GM23338 (cell line): ENCODE results near the gene INTS13.

ENCODE experiments used
- CREB1 ChIP-seq: fragments of 250-450 bp; sonication (Bioruptor Pico); IDR thresholded peaks from 2 replicates; pipeline ENCODE4 v1.5.0; 2020; ENCODE audit warnings: low read depth, mild to moderate bottlenecking, moderate library complexity
- EZH2 ChIP-seq: fragments of 200-600 bp; sonication (generic); IDR thresholded peaks from one replicate; pipeline ENCODE4 v1.8.0; 2017; ENCODE audit warnings: antibody characterized with exemption, mild to moderate bottlenecking, low read depth; ENCODE audit not compliant: unreplicated experiment
- JUNB ChIP-seq: IDR thresholded peaks from one replicate; pipeline ENCODE4 v1.6.1; 2016; ENCODE audit warnings: antibody characterized with exemption; ENCODE audit not compliant: unreplicated experiment
- POLR2AphosphoS5 ChIP-seq: IDR thresholded peaks from 2 replicates; pipeline ENCODE4 v1.6.1; 2016; ENCODE audit warnings: antibody characterized with exemption, low read depth
- TF ChIP-seq, protein P1 (sequence below): IDR thresholded peaks from one replicate; pipeline ENCODE4 v1.6.1; 2018; ENCODE audit warnings: antibody characterized with exemption; ENCODE audit not compliant: unreplicated experiment
- TF ChIP-seq, protein P2 (sequence below), 2 experiments: fragments of 200-600 bp in 1 of 2; sonication (generic) in 1 of 2; conservative IDR thresholded peaks; 2 replicates each; pipeline versions ENCODE4 v1.5.1 to v1.6.1; 2016 to 2017; ENCODE audit warnings: antibody characterized with exemption in 2 of 2, low read depth in 2 of 2, mild to moderate bottlenecking in 2 of 2, moderate library complexity in 1 of 2

DNA sequence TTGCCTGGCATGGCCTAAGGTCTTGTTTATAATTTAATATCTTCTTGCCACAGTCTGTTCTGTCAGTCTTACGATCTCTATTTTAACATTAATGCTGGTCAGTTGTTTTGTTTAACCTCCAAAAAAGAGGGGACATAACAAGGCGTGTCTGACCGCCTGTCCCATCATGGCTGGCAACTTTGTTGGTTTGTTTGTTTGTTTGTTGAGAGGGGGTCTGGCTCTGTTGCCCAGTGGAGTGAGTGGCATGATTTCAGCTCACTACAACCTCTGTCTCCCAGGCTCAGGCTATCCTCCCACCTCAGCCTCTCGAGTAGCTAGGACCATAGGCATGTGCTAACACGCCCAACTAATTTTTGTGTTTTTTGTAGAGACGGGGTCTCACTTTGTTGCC, 68.7 kb downstream of the INTS13 start:
- TF ChIP-seq, protein P1, sequence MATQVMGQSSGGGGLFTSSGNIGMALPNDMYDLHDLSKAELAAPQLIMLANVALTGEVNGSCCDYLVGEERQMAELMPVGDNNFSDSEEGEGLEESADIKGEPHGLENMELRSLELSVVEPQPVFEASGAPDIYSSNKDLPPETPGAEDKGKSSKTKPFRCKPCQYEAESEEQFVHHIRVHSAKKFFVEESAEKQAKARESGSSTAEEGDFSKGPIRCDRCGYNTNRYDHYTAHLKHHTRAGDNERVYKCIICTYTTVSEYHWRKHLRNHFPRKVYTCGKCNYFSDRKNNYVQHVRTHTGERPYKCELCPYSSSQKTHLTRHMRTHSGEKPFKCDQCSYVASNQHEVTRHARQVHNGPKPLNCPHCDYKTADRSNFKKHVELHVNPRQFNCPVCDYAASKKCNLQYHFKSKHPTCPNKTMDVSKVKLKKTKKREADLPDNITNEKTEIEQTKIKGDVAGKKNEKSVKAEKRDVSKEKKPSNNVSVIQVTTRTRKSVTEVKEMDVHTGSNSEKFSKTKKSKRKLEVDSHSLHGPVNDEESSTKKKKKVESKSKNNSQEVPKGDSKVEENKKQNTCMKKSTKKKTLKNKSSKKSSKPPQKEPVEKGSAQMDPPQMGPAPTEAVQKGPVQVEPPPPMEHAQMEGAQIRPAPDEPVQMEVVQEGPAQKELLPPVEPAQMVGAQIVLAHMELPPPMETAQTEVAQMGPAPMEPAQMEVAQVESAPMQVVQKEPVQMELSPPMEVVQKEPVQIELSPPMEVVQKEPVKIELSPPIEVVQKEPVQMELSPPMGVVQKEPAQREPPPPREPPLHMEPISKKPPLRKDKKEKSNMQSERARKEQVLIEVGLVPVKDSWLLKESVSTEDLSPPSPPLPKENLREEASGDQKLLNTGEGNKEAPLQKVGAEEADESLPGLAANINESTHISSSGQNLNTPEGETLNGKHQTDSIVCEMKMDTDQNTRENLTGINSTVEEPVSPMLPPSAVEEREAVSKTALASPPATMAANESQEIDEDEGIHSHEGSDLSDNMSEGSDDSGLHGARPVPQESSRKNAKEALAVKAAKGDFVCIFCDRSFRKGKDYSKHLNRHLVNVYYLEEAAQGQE, result no peak
- TF ChIP-seq EZH2 (no peak), JUNB (no peak), CREB1 (CRISPR knock-in tag) (no peak), POLR2AphosphoS5 (no peak)
- TF ChIP-seq, protein P2, sequence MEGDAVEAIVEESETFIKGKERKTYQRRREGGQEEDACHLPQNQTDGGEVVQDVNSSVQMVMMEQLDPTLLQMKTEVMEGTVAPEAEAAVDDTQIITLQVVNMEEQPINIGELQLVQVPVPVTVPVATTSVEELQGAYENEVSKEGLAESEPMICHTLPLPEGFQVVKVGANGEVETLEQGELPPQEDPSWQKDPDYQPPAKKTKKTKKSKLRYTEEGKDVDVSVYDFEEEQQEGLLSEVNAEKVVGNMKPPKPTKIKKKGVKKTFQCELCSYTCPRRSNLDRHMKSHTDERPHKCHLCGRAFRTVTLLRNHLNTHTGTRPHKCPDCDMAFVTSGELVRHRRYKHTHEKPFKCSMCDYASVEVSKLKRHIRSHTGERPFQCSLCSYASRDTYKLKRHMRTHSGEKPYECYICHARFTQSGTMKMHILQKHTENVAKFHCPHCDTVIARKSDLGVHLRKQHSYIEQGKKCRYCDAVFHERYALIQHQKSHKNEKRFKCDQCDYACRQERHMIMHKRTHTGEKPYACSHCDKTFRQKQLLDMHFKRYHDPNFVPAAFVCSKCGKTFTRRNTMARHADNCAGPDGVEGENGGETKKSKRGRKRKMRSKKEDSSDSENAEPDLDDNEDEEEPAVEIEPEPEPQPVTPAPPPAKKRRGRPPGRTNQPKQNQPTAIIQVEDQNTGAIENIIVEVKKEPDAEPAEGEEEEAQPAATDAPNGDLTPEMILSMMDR (conservative IDR thresholded peaks at IDR 0.05; ENCODE audit: low read depth in 2 of 2), result no peak
